ENCODE measurements around the gene NKX2-1. TPM values are rescaled to one million over a fixed set of nuclear protein-coding genes. Genes with fewer than 3 reads are reported as not detected.

Gene NKX2-1
- total and polyA plus RNA-seq, 2 of the 13 experiments (the other 11 are each of a cell fraction or from before 2014, with no cell fraction given), result not detected

DNA sequence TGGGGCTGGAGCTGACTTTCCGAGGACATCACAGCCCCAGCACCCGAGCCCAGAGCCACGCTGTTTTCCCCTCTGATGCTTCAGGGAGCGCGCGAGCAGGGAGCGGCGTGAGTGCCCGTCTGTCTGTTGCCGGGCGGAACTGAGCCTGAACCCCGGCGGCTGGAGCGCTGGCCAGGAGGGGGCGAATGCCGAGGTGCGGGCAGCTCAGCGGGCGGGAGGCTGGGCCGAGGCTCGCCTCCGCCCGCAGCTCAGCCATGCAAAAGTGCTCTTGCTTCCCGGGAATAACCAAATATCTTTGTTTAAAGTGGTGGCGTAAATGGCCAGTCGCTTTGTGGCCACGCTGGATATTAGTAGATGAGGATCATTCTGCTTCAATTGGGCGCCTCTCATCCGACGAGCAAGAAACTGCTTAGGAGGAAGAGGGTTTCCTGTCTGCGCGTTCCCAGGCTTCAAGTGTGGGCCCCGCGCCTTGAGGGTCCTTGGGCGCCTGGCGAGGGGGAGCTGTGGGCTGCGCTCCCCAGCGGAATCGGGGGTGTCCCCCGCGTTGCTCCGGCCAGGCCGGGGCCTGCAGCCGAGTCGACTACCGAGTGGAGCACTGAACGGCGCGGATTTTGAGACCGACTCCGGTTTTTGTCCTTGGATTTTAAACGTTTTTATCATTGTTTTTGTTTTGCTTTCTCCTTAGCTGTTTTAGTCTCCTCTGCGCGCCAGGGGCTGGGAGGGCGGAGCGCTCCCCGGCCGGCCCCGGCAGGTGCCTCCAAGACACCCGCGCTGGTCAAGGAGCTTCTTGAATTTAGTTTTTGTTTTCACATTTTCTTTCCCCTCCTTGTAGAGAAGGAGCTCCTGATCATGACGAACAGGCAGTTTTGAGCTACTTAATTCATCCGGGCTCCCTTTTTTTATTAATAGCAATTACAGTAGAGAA lies 831 bp upstream of the NKX2-1 start (continued):
- TF ChIP-seq, protein P1, sequence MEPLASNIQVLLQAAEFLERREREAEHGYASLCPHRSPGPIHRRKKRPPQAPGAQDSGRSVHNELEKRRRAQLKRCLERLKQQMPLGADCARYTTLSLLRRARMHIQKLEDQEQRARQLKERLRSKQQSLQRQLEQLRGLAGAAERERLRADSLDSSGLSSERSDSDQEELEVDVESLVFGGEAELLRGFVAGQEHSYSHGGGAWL (CRISPR knock-in tag; IDR thresholded peaks at IDR 0.05), result 0 out of 2 replicates have a peak, but pooled peaks have one; percentile 43
- TF ChIP-seq, protein P2, sequence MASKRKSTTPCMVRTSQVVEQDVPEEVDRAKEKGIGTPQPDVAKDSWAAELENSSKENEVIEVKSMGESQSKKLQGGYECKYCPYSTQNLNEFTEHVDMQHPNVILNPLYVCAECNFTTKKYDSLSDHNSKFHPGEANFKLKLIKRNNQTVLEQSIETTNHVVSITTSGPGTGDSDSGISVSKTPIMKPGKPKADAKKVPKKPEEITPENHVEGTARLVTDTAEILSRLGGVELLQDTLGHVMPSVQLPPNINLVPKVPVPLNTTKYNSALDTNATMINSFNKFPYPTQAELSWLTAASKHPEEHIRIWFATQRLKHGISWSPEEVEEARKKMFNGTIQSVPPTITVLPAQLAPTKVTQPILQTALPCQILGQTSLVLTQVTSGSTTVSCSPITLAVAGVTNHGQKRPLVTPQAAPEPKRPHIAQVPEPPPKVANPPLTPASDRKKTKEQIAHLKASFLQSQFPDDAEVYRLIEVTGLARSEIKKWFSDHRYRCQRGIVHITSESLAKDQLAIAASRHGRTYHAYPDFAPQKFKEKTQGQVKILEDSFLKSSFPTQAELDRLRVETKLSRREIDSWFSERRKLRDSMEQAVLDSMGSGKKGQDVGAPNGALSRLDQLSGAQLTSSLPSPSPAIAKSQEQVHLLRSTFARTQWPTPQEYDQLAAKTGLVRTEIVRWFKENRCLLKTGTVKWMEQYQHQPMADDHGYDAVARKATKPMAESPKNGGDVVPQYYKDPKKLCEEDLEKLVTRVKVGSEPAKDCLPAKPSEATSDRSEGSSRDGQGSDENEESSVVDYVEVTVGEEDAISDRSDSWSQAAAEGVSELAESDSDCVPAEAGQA (IDR thresholded peaks at IDR 0.05; ENCODE audit: low read depth), result no peak
- TF ChIP-seq, protein P2 (CRISPR knock-in tag; IDR thresholded peaks at IDR 0.05; ENCODE audit: borderline replicate concordance), result no peak
- TF ChIP-seq, protein P3, sequence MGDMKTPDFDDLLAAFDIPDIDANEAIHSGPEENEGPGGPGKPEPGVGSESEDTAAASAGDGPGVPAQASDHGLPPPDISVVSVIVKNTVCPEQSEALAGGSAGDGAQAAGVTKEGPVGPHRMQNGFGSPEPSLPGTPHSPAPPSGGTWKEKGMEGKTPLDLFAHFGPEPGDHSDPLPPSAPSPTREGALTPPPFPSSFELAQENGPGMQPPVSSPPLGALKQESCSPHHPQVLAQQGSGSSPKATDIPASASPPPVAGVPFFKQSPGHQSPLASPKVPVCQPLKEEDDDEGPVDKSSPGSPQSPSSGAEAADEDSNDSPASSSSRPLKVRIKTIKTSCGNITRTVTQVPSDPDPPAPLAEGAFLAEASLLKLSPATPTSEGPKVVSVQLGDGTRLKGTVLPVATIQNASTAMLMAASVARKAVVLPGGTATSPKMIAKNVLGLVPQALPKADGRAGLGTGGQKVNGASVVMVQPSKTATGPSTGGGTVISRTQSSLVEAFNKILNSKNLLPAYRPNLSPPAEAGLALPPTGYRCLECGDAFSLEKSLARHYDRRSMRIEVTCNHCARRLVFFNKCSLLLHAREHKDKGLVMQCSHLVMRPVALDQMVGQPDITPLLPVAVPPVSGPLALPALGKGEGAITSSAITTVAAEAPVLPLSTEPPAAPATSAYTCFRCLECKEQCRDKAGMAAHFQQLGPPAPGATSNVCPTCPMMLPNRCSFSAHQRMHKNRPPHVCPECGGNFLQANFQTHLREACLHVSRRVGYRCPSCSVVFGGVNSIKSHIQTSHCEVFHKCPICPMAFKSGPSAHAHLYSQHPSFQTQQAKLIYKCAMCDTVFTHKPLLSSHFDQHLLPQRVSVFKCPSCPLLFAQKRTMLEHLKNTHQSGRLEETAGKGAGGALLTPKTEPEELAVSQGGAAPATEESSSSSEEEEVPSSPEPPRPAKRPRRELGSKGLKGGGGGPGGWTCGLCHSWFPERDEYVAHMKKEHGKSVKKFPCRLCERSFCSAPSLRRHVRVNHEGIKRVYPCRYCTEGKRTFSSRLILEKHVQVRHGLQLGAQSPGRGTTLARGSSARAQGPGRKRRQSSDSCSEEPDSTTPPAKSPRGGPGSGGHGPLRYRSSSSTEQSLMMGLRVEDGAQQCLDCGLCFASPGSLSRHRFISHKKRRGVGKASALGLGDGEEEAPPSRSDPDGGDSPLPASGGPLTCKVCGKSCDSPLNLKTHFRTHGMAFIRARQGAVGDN (CRISPR knock-in tag; IDR thresholded peaks at IDR 0.05), result peak; percentile 57
- TF ChIP-seq SNRNP70 (IDR thresholded peaks at IDR 0.05; ENCODE audit: low read depth, low read length) (no peak), SP4 (CRISPR knock-in tag; IDR thresholded peaks at IDR 0.05) (no peak)
- TF ChIP-seq, protein P4, sequence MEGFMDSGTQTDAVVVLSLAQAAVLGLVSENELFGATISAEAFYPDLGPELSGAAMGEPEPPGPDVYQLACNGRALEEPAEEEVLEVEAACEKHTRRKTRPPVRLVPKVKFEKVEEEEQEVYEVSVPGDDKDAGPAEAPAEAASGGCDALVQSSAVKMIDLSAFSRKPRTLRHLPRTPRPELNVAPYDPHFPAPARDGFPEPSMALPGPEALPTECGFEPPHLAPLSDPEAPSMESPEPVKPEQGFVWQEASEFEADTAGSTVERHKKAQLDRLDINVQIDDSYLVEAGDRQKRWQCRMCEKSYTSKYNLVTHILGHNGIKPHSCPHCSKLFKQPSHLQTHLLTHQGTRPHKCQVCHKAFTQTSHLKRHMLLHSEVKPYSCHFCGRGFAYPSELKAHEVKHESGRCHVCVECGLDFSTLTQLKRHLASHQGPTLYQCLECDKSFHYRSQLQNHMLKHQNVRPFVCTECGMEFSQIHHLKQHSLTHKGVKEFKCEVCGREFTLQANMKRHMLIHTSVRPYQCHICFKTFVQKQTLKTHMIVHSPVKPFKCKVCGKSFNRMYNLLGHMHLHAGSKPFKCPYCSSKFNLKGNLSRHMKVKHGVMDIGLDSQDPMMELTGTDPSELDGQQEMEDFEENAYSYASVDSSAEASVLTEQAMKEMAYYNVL (CRISPR knock-in tag; IDR thresholded peaks at IDR 0.05; ENCODE audit: borderline replicate concordance), result no peak
- TF ChIP-seq, protein P5, sequence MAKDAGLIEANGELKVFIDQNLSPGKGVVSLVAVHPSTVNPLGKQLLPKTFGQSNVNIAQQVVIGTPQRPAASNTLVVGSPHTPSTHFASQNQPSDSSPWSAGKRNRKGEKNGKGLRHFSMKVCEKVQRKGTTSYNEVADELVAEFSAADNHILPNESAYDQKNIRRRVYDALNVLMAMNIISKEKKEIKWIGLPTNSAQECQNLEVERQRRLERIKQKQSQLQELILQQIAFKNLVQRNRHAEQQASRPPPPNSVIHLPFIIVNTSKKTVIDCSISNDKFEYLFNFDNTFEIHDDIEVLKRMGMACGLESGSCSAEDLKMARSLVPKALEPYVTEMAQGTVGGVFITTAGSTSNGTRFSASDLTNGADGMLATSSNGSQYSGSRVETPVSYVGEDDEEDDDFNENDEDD (CRISPR knock-in tag; IDR thresholded peaks at IDR 0.05; ENCODE audit: borderline replicate concordance), result peak; percentile 61; the same call in 1 of the 2 replicates
- TF ChIP-seq, protein P6, sequence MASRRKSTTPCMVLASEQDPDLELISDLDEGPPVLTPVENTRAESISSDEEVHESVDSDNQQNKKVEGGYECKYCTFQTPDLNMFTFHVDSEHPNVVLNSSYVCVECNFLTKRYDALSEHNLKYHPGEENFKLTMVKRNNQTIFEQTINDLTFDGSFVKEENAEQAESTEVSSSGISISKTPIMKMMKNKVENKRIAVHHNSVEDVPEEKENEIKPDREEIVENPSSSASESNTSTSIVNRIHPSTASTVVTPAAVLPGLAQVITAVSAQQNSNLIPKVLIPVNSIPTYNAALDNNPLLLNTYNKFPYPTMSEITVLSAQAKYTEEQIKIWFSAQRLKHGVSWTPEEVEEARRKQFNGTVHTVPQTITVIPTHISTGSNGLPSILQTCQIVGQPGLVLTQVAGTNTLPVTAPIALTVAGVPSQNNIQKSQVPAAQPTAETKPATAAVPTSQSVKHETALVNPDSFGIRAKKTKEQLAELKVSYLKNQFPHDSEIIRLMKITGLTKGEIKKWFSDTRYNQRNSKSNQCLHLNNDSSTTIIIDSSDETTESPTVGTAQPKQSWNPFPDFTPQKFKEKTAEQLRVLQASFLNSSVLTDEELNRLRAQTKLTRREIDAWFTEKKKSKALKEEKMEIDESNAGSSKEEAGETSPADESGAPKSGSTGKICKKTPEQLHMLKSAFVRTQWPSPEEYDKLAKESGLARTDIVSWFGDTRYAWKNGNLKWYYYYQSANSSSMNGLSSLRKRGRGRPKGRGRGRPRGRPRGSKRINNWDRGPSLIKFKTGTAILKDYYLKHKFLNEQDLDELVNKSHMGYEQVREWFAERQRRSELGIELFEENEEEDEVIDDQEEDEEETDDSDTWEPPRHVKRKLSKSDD (CRISPR knock-in tag; IDR thresholded peaks at IDR 0.05; ENCODE audit: low read depth), result no peak

All from HepG2 (cell line).